Heart right ventricle (tissue), 16 donors: ENCODE measurements around the gene IL11. TPM values are rescaled to one million over a fixed set of nuclear protein-coding genes. Genes with fewer than 3 reads are reported as not detected.
"Not testable (repeated sequence)": the region's sequence is repeated elsewhere in the genome, so short reads cannot be mapped to it uniquely, and the experiment has no call there.

Source experiments
- ATAC-seq, 8 donors: fragments of 200-7000 bp; cut with Tn5 transposase; one replicate each; pipeline ENCODE4 v1.9.1; 2020; ENCODE audit warnings: mild to moderate bottlenecking in 8 of 8, moderate library complexity in 8 of 8, moderate number of reproducible peaks in 1 of 8
- DNase-seq, 2 donors: peaks; one replicate each; pipeline ENCODE4 v3.0.0-alpha.2; 2020
- H3K27ac ChIP-seq, 10 donors: fragments of 200-600 bp; sonication (generic) in 2 of 10; one replicate each; pipeline versions ENCODE4 v1.5.0 to v1.8.0; 2020 to 2022; ENCODE audit warnings: mild to moderate bottlenecking in 3 of 10
- H3K27me3 ChIP-seq, 7 donors: fragments of 200-600 bp; one replicate each; pipeline ENCODE4 v1.8.0; 2021 to 2022; ENCODE audit warnings: mild to moderate bottlenecking in 2 of 7
- H3K36me3 ChIP-seq, 9 donors: fragments of 200-600 bp; sonication (generic) in 1 of 9; one replicate each; pipeline versions ENCODE4 v1.5.0 to v1.8.0; 2020 to 2022; ENCODE audit warnings: mild to moderate bottlenecking in 2 of 9
- H3K4me1 ChIP-seq, 9 donors: fragments of 200-600 bp; sonication (generic) in 1 of 9; one replicate each; pipeline versions ENCODE4 v1.5.0 to v1.8.0; 2020 to 2022; ENCODE audit warnings: mild to moderate bottlenecking in 4 of 9
- H3K4me3 ChIP-seq, 10 donors: fragments of 200-600 bp; sonication (generic) in 2 of 10; one replicate each; pipeline versions ENCODE4 v1.5.0 to v1.8.0; 2020 to 2022; ENCODE audit warnings: mild to moderate bottlenecking in 7 of 10, moderate library complexity in 2 of 10
- H3K9me3 ChIP-seq, 11 donors: fragments of 200-600 bp in 10 of 11; sonication (generic) in 2 of 11; one replicate each; pipeline versions ENCODE4 v1.5.0 to v1.8.0; 2013 to 2022; ENCODE audit warnings: mild to moderate bottlenecking in 2 of 11, control low read depth in 1 of 11, moderate library complexity in 1 of 11
- WGBS, 2 donors: extraction: QIAGEN DNeasy Blood & Tissue Kit; methylation state at CpG; one replicate each; pipeline ENCODE4 v1.1.7; 2013; ENCODE audit warnings: inconsistent platforms in 1 of 2; 5-methylcytosine and 5-hydroxymethylcytosine counted together
- intact Hi-C, 10 donors: fragments of 100-400 bp; cut with DNase I; formaldehyde crosslinking; loops; one replicate each; pipeline versions ENCODE4 v1.11.1 to v1.14.2; 2022
- polyA plus RNA-seq, 2 donors: library from polyadenylated mRNA; stranded (reverse); fragments of 200-250 nt; gene quantifications; one replicate each; pipeline ENCODE4 v1.2.3, GENCODE V29; 2013
- total RNA-seq, 10 donors: library from RNA; stranded (reverse); fragmentation: NEBNext Ultra II Directional in 3 of 10; extraction: Animal tissue kit (Norgen Biotek cat#: 25700) in 3 of 10; gene quantifications; one replicate each; pipeline versions ENCODE4 v1.2.1 to v1.2.4, GENCODE V29; 2021 to 2023
- TF ChIP-seq, protein P1 (sequence below), 9 donors: fragments of 200-600 bp; sonication (generic) in 2 of 9; IDR thresholded peaks; one replicate each; pipeline versions ENCODE4 v1.5.0 to v1.8.0; 2021 to 2022; ENCODE audit warnings: antibody characterized with exemption in 9 of 9, mild to moderate bottlenecking in 5 of 9, moderate library complexity in 1 of 9
- donor health status: Arrhythmogenic right ventricular cardiomyopathy.
- donor health status: ischemic (EF 13 %, LVEDD 7.1; RV severe dilation, severe dysfunction).
- donor health status: healthy with polysubstance abuse.
- donor health status: DM: no; HTN: yes; CAD: no.
- donor health status: DM: no; HTN: no; CAD: no.
- donor health status: ischemic (EF 25% LVEDD 6.9; RV normal size, moderate dysfunction).
- donor health status: ischemic (EF 25% LVEDD 5.7; RV mildly dilated, moderate dysfunction).
- donor health status: healthy.
- donor health status: DM: yes; HTN: yes; CAD: no.
- donor health status: Ischemic cardiomyopathy.
- donor health status: ischemic (EF 35%, LVEDD 5.7; RV mildly dilated, moderate dysfunction).
- donor health status: nonischemic (EF 11% LVEDD 7.7; RV severe dilation, severe dysfunction).
- donor health status: DM: yes; HTN: yes; CAD: no.
- donor health status: PGD.
- donor health status: ischemic (EF 29% LVEDD 5.4; RV normal size, mild dysfunction).
- donor health status: nonischemic (EF 23%, LVEDD 6.1; RV moderate dilation, normal function).

Gene IL11
- total and polyA plus RNA-seq, 12 donors = 0.30 to 0.37 TPM; not detected in 10

DNA sequence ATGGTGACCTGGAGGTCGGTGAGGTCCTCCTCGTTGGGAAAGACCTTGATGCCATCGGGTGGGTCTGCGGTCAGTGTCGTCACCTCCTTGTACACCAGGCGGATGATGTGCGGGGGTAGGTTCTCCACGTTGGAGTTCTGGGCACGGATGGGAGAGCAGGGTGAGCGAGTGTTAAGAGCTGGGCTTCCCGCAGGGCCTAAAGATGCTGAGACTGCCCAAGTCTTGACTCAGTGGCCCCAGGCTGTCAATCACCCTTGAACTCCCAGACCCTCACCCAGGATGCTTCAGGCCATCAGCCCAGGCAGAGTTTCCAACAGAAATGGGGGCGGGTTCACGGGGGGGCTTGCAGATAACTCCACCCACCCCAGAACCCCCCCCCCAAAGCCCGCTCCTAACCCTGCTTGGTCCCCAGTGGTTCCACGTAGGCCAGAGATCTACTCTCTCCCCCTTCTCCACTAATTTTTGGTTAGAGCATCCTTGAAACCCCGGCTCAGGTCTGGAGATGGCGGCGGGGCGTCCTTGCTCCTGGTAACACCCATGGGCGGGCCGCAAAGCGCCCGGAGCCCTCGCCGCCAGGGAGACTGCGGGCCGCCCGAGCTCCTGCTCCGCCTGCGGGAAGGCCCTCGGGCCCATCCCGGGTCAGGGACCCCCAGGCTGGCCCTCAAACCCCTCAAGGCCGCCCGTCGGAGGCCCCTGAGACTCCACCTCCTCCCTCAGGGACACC is 36.7 kb upstream of the IL11 start:
- Histone ChIP-seq H3K4me3 (peak overlapping the region; percentile 77 to 99 (median 92)), H3K27me3 (no peaks in the 10 kb centered on the region), H3K9me3 (peaks cover 0 to 5% (median 0%) of the 10 kb centered on the region in 11 donors), H3K36me3 (peaks cover 0 to 44% (median 21%) of the 10 kb centered on the region in 9 donors), H3K27ac (peak overlapping the region; percentile 88 to 99 (median 96)), H3K4me1 (peaks cover 4 to 27% (median 17%) of the 10 kb centered on the region in 9 donors)
- DNase-seq (no peak), ATAC-seq (peak in 4 of 8 donors; percentile 1 to 7 (median 6))
- intact Hi-C loops = loop anchor here in 1 of 10 donors (5.0 kb wide), 1 partner anchor 150 kb away; the partner anchor contains the start of gene PPP6R1
- 10 to 14% methylated on average over 34 to 35 of the region's 35 CpGs for WGBS, 2 donors
- TF ChIP-seq, protein P1, sequence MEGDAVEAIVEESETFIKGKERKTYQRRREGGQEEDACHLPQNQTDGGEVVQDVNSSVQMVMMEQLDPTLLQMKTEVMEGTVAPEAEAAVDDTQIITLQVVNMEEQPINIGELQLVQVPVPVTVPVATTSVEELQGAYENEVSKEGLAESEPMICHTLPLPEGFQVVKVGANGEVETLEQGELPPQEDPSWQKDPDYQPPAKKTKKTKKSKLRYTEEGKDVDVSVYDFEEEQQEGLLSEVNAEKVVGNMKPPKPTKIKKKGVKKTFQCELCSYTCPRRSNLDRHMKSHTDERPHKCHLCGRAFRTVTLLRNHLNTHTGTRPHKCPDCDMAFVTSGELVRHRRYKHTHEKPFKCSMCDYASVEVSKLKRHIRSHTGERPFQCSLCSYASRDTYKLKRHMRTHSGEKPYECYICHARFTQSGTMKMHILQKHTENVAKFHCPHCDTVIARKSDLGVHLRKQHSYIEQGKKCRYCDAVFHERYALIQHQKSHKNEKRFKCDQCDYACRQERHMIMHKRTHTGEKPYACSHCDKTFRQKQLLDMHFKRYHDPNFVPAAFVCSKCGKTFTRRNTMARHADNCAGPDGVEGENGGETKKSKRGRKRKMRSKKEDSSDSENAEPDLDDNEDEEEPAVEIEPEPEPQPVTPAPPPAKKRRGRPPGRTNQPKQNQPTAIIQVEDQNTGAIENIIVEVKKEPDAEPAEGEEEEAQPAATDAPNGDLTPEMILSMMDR (IDR thresholded peaks at IDR 0.05) = no peak

DNA sequence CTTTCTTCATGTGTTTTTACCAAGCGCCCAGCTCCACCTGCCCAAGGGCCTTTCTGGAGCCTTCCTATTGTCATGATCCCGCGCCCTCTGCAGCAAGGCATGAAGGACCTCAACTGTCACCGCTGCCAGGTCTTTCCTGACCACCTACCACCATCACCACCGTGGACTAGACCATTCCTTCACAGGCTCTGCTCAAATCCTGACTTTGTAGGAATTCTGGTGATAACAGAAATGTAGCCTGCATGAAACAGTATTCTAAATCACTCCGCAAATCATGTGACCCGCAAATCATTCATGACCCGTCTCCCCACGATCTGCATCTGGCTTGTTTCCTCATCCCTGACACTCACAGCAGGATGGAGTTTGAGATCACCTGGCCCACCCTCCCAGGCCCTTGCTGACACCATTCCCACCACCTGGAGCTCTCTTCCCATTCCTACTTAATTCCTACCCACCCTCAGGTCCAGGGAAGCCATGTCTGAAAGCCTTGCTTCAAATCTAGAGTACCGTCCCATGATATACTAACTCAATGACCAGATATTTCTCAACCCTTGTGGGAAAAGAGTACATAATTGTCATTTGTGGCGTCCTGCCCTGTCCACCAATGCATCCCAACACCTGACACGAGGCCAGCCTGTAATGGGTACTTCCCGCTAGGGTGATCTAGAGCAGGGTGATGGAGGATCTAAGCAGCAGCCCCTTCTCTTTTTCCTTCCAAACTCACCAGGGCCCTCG is 36.0 kb upstream of the IL11 start:
- Histone ChIP-seq H3K27ac (peak overlapping the region in 1 of 10 donors; percentile 99), H3K27me3 (no peaks in the 10 kb centered on the region), H3K4me1 (peaks cover 4 to 27% (median 17%) of the 10 kb centered on the region in 9 donors), H3K4me3 (peak overlapping the region in 8 of 10 donors; percentile 85 to 99 (median 92)), H3K9me3 (peaks cover 0 to 5% (median 0%) of the 10 kb centered on the region in 11 donors), H3K36me3 (peaks cover 0 to 50% (median 21%) of the 10 kb centered on the region in 9 donors)
- no peak for ATAC-seq
- intact Hi-C loops = loop anchor here in 1 of 10 donors (5.0 kb wide), 1 partner anchor 149 kb away; the partner anchor contains the start of gene PPP6R1
- TF ChIP-seq, protein P1 (IDR thresholded peaks at IDR 0.05) = no peak
- WGBS, 2 donors = 78 to 88% methylated on average over 14 of the region's 14 CpGs
- no peak for DNase-seq

DNA sequence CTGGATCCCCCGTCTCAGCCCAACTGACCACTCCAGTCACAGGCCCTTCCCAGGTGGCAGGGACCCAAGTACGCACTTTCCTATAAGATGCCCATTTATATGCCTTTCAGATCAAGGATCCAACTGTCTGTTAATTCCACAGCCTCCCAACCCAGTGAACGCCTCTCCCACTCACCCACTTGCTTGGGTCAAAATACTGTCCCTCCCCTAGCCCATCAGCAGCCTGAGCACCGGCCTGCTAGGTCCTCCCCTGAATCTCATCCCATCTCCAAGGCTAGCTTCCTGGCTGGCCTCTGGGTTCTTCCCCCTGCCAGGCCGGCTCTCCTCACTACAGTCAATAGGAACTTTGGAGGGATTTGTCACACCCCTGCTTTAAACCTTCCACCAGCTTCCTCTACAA is 35.4 kb upstream of the IL11 start:
- ATAC-seq = no peak
- DNase-seq = no peak
- Histone ChIP-seq H3K4me1 (peaks cover 4 to 27% (median 17%) of the 10 kb centered on the region in 9 donors), H3K4me3 (peak overlapping the region in 1 of 10 donors; percentile 89), H3K36me3 (peaks cover 0 to 55% (median 21%) of the 10 kb centered on the region in 9 donors), H3K27me3 (no peaks in the 10 kb centered on the region), H3K9me3 (peaks cover 0 to 5% (median 0%) of the 10 kb centered on the region in 11 donors), H3K27ac (no peak overlapping the region)
- WGBS, 2 donors = 83 to 86% methylated on average over 5 of the region's 5 CpGs
- intact Hi-C loops = loop anchor here in 1 of 10 donors (5.0 kb wide), 1 partner anchor 148 kb away; the partner anchor contains the start of gene PPP6R1
- TF ChIP-seq, protein P1 (IDR thresholded peaks at IDR 0.05) = no peak

DNA sequence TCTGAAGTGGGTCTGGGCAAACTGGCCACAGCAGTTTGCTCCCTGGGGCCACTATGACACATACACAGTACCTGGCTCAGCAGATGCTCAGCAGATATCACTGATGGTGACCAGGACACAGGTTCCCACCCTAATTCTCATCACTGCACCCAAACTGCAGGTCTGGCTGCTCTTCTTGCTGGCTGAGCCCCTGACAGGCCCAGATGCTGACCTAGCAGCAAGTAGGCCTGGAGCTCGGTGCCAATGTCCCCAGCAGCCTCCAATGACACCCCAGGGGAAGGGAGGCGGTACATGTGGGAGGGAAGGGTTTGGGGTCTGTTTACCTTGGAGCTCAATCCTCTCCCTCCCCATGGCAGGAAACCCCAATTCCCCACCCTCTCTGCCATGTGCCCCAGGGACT is 32.2 kb upstream of the IL11 start:
- no peak for DNase-seq
- TF ChIP-seq, protein P1 (IDR thresholded peaks at IDR 0.05) = no peak

DNA sequence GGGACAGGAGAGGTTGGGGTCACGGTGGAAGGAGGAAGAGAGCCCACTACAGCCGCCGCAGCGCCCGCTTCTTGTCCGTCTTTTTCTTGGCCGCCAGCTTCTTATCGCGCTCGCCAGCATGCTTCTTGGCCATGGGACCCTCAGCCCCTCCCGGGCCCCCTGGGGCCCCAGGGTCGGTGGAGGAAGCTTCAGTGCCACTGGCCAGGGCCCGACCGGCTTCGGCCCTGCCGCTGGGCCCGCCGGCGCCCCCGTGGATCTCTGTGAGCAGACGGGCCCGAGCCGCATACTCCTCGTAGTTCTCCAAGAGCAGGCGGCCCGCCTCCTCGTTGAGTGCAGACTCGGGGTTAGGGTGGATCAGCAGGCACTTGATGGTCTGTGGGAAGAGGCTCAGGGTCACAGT is 31.1 kb upstream of the IL11 start:
- Histone ChIP-seq H3K36me3 (peaks cover 0 to 68% (median 21%) of the 10 kb centered on the region in 9 donors), H3K4me1 (peaks cover 0 to 16% (median 8%) of the 10 kb centered on the region in 9 donors)
- ATAC-seq, H3K4me3 ChIP-seq, H3K27ac ChIP-seq, DNase-seq, intact Hi-C loops, H3K9me3 ChIP-seq, H3K27me3 ChIP-seq: not testable (repeated sequence)
- WGBS, 2 donors = 85 to 92% methylated on average over 20 to 21 of the region's 28 CpGs

More for the DNA sequence above, 32.2 kb upstream of the IL11 start:
- H3K36me3 ChIP-seq = peaks cover 0 to 68% (median 21%) of the 10 kb centered on the region in 9 donors
- no peak overlapping the region for H3K4me3 ChIP-seq
- no peaks in the 10 kb centered on the region for H3K27me3 ChIP-seq
- no peak for ATAC-seq
- peaks cover 4 to 26% (median 17%) of the 10 kb centered on the region in 9 donors for H3K4me1 ChIP-seq
- no peaks in the 10 kb centered on the region for H3K9me3 ChIP-seq
- 82 to 86% methylated on average over 2 of the region's 2 CpGs for whole genome bisulfite sequencing, 2 donors
- no peak overlapping the region for H3K27ac ChIP-seq
- intact Hi-C loops = no loop called here
